Smooth muscle cell (in vitro differentiated cells): ENCODE results near the gene SFXN1. TPM values are rescaled to one million over a fixed set of nuclear protein-coding genes. Genes with fewer than 3 reads are reported as not detected.

Experiments
- DNase-seq: peaks from one replicate; lab custom pipeline; 2025; ENCODE audit not compliant: unreplicated experiment; lab: John Stamatoyannopoulos, UW
- H2AFZ ChIP-seq: fragments of 200-600 bp; sonication (generic); 2 replicates; pipeline ENCODE4 v1.6.0; 2016; ENCODE audit warnings: antibody characterized with exemption, low read depth, mild to moderate bottlenecking
- H3F3A ChIP-seq: fragments of 200-600 bp; sonication (generic); 2 replicates; pipeline ENCODE4 v1.6.0; 2017; ENCODE audit warnings: antibody characterized with exemption, low read depth
- H3K27ac ChIP-seq: fragments of 200-600 bp; sonication (generic); 2 replicates; pipeline ENCODE4 v1.5.1; 2016; ENCODE audit warnings: low read depth, mild to moderate bottlenecking
- H3K27me3 ChIP-seq: fragments of 200-600 bp; sonication (generic); 2 replicates; pipeline ENCODE4 v1.6.1; 2016; ENCODE audit warnings: low read depth, mild to moderate bottlenecking
- H3K36me3 ChIP-seq: fragments of 200-600 bp; sonication (generic); 2 replicates; pipeline ENCODE4 v1.5.1; 2016; ENCODE audit warnings: low read depth
- H3K4me1 ChIP-seq: fragments of 200-600 bp; sonication (generic); 2 replicates; pipeline ENCODE4 v1.5.1; 2016; ENCODE audit warnings: low read depth
- H3K4me2 ChIP-seq: fragments of 200-600 bp; sonication (generic); 2 replicates; pipeline ENCODE4 v1.6.0; 2016; ENCODE audit warnings: mild to moderate bottlenecking
- H3K4me3 ChIP-seq: fragments of 200-600 bp; sonication (generic); 2 replicates; pipeline ENCODE4 v1.5.1; 2016; ENCODE audit warnings: mild to moderate bottlenecking
- H3K79me2 ChIP-seq: fragments of 200-600 bp; sonication (generic); 2 replicates; pipeline ENCODE4 v1.6.0; 2016; ENCODE audit warnings: low read depth, mild to moderate bottlenecking
- H3K9ac ChIP-seq: fragments of 200-600 bp; sonication (generic); 2 replicates; pipeline ENCODE4 v1.6.0; 2016; ENCODE audit warnings: low read depth
- H3K9me3 ChIP-seq: fragments of 200-600 bp; sonication (generic); replicated peaks from 2 replicates; pipeline ENCODE4 v1.5.1; 2016; ENCODE audit warnings: low read depth
- H4K20me1 ChIP-seq: fragments of 200-600 bp; sonication (generic); 2 replicates; pipeline ENCODE4 v1.6.0; 2016; ENCODE audit warnings: low read depth
- WGBS: methylation state at CpG from one replicate; pipeline ENCODE4 v1.1.7; 2016; ENCODE audit warnings: low lambda C conversion rate; 5-methylcytosine and 5-hydroxymethylcytosine counted together
- polyA plus RNA-seq: library from polyadenylated mRNA; unstranded; fragments of >200 nt; fragmentation: Nextera tagmentation; extraction: Ambion mirVana; gene quantifications from 2 replicates; pipeline ENCODE4 v1.2.1, GENCODE V29; 2016
- total RNA-seq: library from RNA; depleted of rRNA; stranded (reverse); fragments of >200 nt; gene quantifications from 2 replicates; pipeline ENCODE4 v1.2.3, GENCODE V29; 2014
- TF ChIP-seq, protein P1 (sequence below): fragments of 200-600 bp; sonication (generic); IDR thresholded peaks from 2 replicates; pipeline ENCODE4 v1.5.1; 2017; ENCODE audit warnings: borderline replicate concordance, mild to moderate bottlenecking, antibody characterized with exemption; ENCODE audit not compliant: insufficient read depth, poor library complexity, severe bottlenecking

Gene SFXN1
- total and polyA plus RNA-seq, 2 experiments from 2014 or later: 63.9 to 136 TPM

- Histone ChIP-seq H3K4me3 (no peak overlapping the region), H3K4me2 (no peak overlapping the region), H4K20me1 (no peaks in the 10 kb centered on the region), H3K27me3 (no peaks in the 10 kb centered on the region), H3K79me2 (no peaks in the 10 kb centered on the region), H2AFZ (no peak overlapping the region), H3K27ac (no peak overlapping the region), H3K36me3 (no peaks in the 10 kb centered on the region), H3K9ac (no peak overlapping the region), H3K9me3 (no peaks in the 10 kb centered on the region), H3F3A (no peaks in the 10 kb centered on the region), H3K4me1 (no peaks in the 10 kb centered on the region)
- TF ChIP-seq, protein P1, sequence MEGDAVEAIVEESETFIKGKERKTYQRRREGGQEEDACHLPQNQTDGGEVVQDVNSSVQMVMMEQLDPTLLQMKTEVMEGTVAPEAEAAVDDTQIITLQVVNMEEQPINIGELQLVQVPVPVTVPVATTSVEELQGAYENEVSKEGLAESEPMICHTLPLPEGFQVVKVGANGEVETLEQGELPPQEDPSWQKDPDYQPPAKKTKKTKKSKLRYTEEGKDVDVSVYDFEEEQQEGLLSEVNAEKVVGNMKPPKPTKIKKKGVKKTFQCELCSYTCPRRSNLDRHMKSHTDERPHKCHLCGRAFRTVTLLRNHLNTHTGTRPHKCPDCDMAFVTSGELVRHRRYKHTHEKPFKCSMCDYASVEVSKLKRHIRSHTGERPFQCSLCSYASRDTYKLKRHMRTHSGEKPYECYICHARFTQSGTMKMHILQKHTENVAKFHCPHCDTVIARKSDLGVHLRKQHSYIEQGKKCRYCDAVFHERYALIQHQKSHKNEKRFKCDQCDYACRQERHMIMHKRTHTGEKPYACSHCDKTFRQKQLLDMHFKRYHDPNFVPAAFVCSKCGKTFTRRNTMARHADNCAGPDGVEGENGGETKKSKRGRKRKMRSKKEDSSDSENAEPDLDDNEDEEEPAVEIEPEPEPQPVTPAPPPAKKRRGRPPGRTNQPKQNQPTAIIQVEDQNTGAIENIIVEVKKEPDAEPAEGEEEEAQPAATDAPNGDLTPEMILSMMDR: no peak
- WGBS: 94% methylated on average over 9 of the region's 9 CpGs
- no peak for DNase-seq
Observed at GRCh38 chr5:175558801-175559480, 80.6 kb downstream of the SFXN1 start.

- Histone ChIP-seq H3K9me3 (no peaks in the 10 kb centered on the region), H3K4me2 (no peak overlapping the region), H3K27me3 (no peaks in the 10 kb centered on the region), H3K27ac (no peak overlapping the region), H3K9ac (no peak overlapping the region), H2AFZ (no peak overlapping the region), H4K20me1 (no peaks in the 10 kb centered on the region), H3K4me1 (no peaks in the 10 kb centered on the region), H3K4me3 (no peak overlapping the region), H3F3A (no peaks in the 10 kb centered on the region), H3K36me3 (no peaks in the 10 kb centered on the region), H3K79me2 (no peaks in the 10 kb centered on the region)
- 48% methylated on average over 2 of the region's 2 CpGs for WGBS
- no peak for DNase-seq
- TF ChIP-seq, protein P1: no peak
Observed at GRCh38 chr5:175560011-175560410, 81.7 kb downstream of the SFXN1 start.

- no peaks in the 10 kb centered on the region for H3K27me3 ChIP-seq
- H4K20me1 ChIP-seq: no peaks in the 10 kb centered on the region
- H3K9me3 ChIP-seq: no peaks in the 10 kb centered on the region
- H3K4me2 ChIP-seq: no peak overlapping the region
- 73% methylated on average over 5 of the region's 5 CpGs for WGBS
- H2AFZ ChIP-seq: no peak overlapping the region
- no peaks in the 10 kb centered on the region for H3K79me2 ChIP-seq
- TF ChIP-seq, protein P1: no peak
- no peaks in the 10 kb centered on the region for H3K36me3 ChIP-seq
- H3K4me3 ChIP-seq: no peak overlapping the region
- no peaks in the 10 kb centered on the region for H3F3A ChIP-seq
- DNase-seq: no peak
- H3K4me1 ChIP-seq: no peaks in the 10 kb centered on the region
- no peak overlapping the region for H3K27ac ChIP-seq
- H3K9ac ChIP-seq: no peak overlapping the region
Observed at GRCh38 chr5:175561085-175561484, 82.7 kb downstream of the SFXN1 start.

DNA sequence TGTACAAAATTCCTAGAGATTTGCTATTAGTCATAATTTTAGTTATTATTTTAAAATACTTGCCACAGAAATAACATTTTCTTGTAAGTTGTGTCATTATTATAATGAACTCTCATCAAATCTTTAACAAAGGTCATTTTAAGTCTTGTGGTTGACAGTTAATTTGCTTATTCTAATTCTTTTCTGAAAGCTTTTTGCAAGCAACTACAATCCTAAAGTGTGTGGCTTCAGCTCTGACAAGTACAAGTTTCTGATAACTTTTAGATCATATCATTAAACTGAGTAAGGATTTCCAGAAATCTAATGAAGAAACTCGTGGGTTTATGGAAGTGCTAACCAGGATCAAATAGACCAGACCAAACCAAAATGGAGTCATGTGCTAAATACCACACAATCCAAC is 86.4 kb downstream of the SFXN1 start:
- no peak overlapping the region for H3K27ac ChIP-seq

More for the DNA sequence above, 86.4 kb downstream of the SFXN1 start:
- H3K4me1 ChIP-seq: no peaks in the 10 kb centered on the region
- H3K4me2 ChIP-seq: no peak overlapping the region
- no peaks in the 10 kb centered on the region for H3K79me2 ChIP-seq
- no peak overlapping the region for H2AFZ ChIP-seq
- DNase-seq: no peak
- no peak overlapping the region for H3K9ac ChIP-seq
- H3K36me3 ChIP-seq: no peaks in the 10 kb centered on the region
- no peaks in the 10 kb centered on the region for H4K20me1 ChIP-seq
- TF ChIP-seq, protein P1: no peak
- H3K27me3 ChIP-seq: no peaks in the 10 kb centered on the region
- H3K4me3 ChIP-seq: no peak overlapping the region
- H3K9me3 ChIP-seq: no peaks in the 10 kb centered on the region
- 36% methylated on average over 1 of the region's 1 CpG for WGBS
- H3F3A ChIP-seq: no peaks in the 10 kb centered on the region
